ENCODE results near the gene TSPAN9.
A peak's percentile ranks its signal among the peaks of the same experiment; 100 is the strongest.
"Not testable (repeated sequence)": the region's sequence is repeated elsewhere in the genome, so short reads cannot be mapped to it uniquely, and the experiment has no call there.

Gene TSPAN9

DNA sequence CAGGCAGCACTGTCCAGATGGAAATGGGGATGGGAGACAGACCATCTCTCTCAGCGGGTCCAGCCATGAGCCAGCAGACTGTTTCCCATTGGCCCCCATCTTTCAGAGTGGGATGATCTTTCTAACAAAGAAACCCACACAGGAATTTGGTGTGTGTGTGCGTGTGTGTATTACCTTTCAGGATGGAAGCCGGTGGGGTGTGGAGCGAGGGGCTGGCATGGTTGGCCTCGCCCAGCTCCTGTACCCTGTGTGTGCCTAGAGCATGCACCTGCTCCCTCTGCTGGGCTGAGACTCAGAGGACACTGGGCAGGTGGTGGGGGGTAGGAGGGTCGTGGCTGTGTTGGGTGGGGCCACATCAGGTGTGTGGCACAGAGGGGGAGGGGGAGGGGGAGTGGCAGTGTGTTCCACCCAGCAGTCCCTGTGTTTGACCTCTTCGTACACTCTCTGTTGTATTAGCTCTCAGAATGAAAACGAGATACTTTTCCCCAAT is 33.0 kb upstream of the TSPAN9 start:
- DNase-seq (ENCODE audit: low spot score) = no peak

DNA sequence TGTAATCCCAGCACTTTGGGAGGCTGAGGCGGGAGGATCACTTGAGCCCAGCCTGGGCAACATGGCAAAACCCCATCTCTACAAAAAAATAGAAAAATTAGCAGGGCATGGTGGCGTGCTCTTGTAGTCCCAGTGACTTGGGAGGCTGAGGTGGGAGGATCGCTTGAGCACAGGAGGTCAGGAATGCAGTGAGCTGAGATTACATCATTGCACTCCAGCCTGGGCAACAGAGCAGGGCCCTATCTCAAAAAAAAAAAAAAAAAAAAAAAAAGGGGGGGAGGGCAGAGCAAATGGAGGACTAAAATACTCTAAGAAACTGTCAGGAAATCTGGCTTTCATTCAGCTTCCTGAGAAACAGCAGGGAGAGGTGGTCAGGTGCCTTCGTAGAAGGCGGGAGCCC is 31.7 kb upstream of the TSPAN9 start:
- no peak for DNase-seq (ENCODE audit: low spot score)

DNA sequence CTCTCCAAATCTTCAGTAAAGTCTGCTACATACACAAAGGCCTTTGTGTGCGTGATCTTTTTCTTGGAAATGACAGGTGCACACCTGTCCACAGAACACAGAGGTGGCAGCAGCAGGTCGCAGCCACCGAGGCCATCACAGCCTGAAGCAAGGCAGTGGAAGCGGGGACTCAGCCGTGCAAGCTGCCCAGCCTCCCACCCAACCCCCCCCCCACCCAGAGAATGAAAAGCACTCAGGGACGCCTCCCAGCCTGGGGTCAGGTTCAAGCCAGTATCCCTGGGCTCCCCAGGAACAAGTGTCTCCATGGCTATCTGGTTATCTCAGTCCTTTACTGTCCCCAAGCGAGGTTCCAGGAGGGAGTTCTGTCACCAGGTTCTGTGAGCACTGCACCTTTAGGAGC is 31.2 kb upstream of the TSPAN9 start:
- DNase-seq (ENCODE audit: low spot score) = no peak

DNA sequence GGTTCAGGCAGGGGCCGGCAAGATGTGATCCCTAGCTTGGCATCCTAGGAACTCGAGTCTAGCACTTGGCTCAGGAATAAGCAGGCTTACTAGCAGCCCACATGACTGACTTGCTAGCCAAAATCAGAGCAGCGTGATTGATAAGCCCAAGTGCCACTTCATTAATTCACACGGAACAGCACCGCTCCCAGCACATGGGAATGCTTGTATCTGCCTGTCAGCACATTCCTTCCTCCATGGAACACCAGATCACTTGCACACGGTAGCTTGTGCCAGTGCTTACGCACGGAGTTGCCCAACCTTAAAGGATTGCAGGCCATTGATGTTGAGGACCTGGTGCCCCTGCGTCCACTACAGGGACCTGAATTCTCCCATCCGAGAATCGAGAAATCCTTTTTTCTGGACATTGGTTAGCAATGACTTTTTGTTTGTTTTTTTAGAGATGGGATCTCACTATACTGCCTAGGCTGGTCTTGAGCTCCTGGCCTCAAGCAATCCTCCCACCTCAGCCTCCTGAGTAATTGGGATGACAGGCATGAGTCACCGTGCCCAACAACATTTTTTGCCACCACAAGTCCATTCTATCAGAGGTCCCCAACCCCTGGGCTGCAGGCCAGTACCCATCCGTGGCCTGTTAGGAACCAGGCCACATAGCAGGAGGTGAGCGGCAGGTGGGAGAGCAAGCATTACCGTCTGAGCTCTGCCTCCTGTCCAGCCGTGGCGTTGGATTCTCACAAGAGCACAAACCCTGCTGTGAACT is 30.6 kb upstream of the TSPAN9 start:
- no peak for DNase-seq (ENCODE audit: low spot score)

- no peak for DNase-seq (ENCODE audit: low spot score)
Measured at GRCh38 chr12:3047961-3048360, 29.2 kb upstream of the TSPAN9 start.

- DNase-seq (ENCODE audit: low spot score) = no peak
Measured at GRCh38 chr12:3048540-3048939, 28.6 kb upstream of the TSPAN9 start.

DNA sequence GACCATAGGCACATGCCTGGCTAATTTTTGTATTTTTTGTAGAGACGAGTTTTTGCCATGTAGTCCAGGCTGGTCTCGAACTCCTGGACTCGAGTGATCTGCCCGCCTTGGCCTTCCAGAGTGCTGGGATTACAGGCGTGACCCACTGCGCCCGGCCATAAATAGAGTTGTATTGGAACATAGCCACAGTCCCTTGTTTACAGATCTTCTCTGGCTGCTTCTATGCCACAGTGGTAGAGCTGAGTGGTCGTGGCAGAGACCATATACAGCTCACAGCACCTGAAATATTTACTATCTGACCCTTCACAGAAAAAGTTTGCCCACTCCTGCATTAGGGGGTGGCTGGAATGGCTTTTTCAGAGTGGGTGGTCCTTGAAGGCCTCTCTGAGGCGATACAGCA is 28.0 kb upstream of the TSPAN9 start:
- no peak for DNase-seq (ENCODE audit: low spot score)

- no peak for DNase-seq (ENCODE audit: low spot score)
Measured at GRCh38 chr12:3049611-3050249, 27.4 kb upstream of the TSPAN9 start.

DNA sequence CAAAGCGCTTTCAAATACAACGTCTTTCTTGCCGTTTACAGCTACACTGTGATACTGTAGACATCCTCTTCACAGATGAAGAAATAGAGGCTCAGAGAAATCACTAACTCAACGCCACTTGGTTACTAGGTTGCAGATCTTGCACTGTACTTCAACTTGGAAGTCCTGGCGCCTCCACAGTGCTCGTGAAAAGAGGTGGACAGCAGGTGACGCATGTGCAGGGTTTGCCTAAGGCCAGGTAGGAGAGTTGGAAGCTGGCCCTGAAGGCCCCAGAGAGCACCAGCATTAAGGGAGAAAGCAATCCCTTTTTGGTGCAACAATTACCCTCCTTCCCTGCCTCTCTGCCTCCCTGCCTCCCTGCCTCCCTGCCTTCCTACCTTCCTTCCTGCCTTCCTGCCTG is 22.8 kb upstream of the TSPAN9 start:
- DNase-seq (ENCODE audit: low spot score) = no peak

GRCh38 chr12:3055026-3055703 is 22.0 kb upstream of the TSPAN9 start:
- DNase-seq (ENCODE audit: low spot score) = no peak

GRCh38 chr12:3055704-3056467 is 21.3 kb upstream of the TSPAN9 start:
- no peak for DNase-seq (ENCODE audit: low spot score)

DNA sequence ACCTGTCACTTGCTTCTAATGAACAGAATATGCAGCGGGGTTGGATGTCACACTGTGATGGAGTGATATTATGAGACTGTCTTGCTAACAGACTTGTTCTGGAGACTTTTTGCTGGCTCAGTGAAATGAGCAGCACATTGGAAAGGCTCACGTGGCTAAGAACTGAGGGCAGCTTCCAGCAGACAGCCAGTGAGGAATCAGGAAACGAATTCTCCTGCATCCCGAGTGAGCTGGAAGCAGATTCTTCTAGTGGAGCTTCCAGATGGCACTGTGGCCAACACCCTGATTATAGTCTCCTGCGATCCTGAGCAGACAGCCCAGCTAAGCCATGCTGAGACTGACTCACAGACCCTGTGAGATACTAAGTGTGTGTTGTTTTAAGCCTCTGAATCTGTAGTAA is 16.1 kb upstream of the TSPAN9 start:
- no peak for DNase-seq (ENCODE audit: low spot score)

DNA sequence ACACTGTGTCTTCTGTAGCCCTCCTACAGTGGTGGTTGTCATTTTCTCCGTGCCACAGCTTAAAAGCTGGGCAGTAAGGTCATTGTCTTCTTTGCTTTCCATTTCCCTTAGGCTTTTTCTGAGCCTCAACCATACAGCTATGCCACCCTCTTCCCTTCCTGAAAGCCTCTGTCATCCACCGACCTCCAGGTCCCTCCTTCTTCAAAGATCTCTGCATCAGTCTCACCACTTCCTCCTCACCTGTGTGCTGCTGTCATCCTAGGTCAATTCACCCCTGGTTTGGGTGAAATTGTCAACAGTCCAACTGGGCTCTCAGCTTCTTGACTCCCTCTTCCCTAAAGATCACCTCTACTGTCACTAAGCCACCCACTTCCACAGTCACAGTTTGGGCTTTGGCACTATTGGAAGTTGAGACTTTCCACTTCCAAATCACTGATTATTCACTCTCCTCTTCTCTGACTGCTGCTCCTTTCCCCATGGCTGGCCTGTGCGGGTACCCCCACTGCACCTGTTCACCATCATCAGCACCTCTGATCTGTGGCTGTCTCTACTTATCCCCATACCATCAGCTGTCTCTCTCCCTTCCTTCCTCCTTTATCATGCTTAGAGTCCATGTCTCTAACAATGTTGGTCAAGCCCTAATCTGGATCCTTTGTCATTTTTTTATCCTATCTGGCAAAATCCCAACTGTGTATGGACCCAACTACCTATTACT is 15.5 kb upstream of the TSPAN9 start:
- DNase-seq (ENCODE audit: low spot score) = no peak

- DNase-seq (ENCODE audit: low spot score) = no peak
Measured at GRCh38 chr12:3065300-3065699, 11.9 kb upstream of the TSPAN9 start.

GRCh38 chr12:3065846-3066245 is 11.3 kb upstream of the TSPAN9 start:
- not testable (repeated sequence) for DNase-seq (ENCODE audit: low spot score)

GRCh38 chr12:3069714-3070113 is 7.5 kb upstream of the TSPAN9 start:
- no peak for DNase-seq (ENCODE audit: low spot score)

DNA sequence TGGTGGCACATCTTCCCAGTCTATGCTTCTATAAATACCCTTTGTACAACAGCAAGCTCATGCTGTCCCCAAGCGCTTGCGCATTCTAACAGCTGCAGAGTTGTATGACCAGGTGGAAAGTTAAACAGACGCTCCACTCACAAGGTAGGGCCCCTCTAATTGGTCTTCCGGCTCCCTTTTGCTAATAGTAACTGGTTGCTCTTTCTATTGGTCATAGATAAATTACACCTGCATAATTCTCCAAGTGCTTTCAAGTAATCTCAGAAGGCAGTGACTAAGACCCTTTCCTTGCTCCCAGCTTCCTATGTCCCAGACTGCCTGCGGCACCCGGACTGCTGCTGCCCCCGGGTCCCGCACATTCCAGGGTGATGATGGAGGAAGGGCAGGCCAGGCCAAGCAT is 6.1 kb upstream of the TSPAN9 start:
- DNase-seq (ENCODE audit: low spot score) = no peak

GRCh38 chr12:3071710-3072109 is 5.5 kb upstream of the TSPAN9 start:
- no peak for DNase-seq (ENCODE audit: low spot score)

- peak; percentile 83 for DNase-seq (ENCODE audit: low spot score)
Measured at GRCh38 chr12:3073438-3074250, 3.5 kb upstream of the TSPAN9 start.

DNA sequence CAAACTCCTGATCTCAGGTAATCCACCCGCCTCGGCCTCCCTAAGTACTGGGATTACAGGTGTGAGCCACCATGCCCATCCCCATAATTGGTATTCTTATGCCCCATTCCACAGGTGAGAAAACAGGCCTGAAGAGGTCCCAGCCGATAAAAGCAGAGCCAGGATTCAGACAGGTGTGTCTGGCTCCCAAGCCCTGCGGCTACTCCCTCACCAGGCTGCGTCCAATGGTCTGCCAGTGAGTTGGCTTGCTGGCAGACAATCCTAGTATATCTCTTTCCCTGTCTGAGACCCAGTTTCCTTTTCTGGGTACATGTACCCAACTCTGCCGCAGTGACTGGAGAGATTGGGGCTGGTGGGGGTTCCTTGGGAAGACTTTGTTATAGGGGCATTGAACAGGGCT is 1.9 kb upstream of the TSPAN9 start:
- DNase-seq (ENCODE audit: low spot score) = no peak

DNA sequence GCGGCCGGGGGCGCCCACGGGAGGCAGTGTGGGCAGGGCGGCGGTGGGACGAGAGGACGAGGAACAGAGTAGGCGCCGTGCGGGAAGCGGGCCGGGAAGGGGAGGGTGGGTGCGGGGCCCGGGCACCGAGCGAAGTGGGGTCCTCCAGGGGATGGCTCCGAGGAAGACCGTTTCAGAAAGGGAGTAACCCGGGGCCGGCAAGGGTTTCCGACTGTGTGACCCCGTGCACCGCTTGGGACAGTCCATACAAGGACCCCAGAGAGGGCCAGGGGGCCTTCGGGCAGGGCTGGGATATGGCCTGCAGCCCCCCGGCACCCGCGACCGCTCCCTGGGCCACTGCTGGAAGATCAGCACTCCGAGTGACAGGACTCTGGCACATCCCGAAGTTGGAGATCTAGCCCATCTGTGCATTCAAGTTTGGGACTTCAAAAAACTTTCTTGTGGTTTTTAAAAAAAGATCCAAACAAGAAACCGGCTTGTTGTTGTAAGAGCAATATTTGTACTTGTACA is 448 bp downstream of the TSPAN9 start:
- DNase-seq (ENCODE audit: low spot score) = no peak

Measured in CD4-positive, alpha-beta T cell treated with Interleukin-15 for 4 hours (primary cell).